ENCODE data around the gene CHN2. TPM values are rescaled to one million over a fixed set of nuclear protein-coding genes. Genes with fewer than 3 reads are reported as not detected.

Gene CHN2
- polyA plus RNA-seq, 1 experiment = not detected

DNA sequence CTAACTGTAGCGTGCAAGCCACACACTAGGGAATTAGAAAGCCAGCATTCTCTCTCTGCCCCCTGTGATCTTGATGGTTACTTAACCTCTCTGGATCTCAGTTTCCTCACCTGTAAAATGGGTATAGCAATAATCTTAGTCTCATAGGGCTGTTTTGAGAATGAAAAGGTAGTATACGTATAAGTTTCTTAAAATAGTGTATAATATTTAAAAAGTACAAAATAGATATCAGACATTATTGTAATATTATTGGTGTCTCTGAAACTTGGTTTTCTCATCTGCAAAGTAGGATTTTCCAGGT, 80.4 kb downstream of the CHN2 start:
- CTCF ChIA-PET = no interaction called here
- DNase-seq (ENCODE audit: low read depth, low spot score) = no peak
- H3K9me3 ChIP-seq (ENCODE audit: control insufficient read depth, insufficient read depth, low read length) = no peaks in the 10 kb centered on the region

DNA sequence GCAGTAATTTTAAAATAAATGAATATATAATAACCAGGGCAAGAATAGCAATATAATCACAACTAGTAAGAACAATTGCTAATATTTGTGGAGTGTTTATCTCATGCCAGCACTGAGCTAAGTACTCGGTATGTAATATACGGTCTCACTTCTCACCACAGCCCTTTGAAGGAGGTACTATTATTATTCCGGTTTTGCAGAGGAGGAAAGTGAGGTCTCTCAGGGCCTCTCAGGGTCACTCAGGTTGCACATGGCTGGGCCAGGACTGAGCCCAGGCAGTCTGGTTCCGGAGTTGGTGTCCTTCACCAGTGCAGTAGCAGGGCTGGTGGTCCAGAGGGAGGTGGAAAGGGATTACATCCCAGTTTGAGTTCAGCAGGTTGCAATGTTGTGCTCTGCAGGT, 80.9 kb downstream of the CHN2 start:
- POLR2A ChIA-PET = no interaction called here
- TF ChIP-seq, protein P1, sequence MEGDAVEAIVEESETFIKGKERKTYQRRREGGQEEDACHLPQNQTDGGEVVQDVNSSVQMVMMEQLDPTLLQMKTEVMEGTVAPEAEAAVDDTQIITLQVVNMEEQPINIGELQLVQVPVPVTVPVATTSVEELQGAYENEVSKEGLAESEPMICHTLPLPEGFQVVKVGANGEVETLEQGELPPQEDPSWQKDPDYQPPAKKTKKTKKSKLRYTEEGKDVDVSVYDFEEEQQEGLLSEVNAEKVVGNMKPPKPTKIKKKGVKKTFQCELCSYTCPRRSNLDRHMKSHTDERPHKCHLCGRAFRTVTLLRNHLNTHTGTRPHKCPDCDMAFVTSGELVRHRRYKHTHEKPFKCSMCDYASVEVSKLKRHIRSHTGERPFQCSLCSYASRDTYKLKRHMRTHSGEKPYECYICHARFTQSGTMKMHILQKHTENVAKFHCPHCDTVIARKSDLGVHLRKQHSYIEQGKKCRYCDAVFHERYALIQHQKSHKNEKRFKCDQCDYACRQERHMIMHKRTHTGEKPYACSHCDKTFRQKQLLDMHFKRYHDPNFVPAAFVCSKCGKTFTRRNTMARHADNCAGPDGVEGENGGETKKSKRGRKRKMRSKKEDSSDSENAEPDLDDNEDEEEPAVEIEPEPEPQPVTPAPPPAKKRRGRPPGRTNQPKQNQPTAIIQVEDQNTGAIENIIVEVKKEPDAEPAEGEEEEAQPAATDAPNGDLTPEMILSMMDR (IDR thresholded peaks at IDR 0.05; ENCODE audit: low read depth, low read length) = no peak
- no peak overlapping the region for H3K4me3 ChIP-seq (ENCODE audit: low read depth, low read length)
- CTCF ChIA-PET = no interaction called here
- H3K27ac ChIP-seq (ENCODE audit: low read depth, low read length) = no peak overlapping the region
- DNase-seq (ENCODE audit: low read depth, low spot score) = no peak
- no peaks in the 10 kb centered on the region for H3K9me3 ChIP-seq (ENCODE audit: control insufficient read depth, insufficient read depth, low read length)
- H3K27me3 ChIP-seq (ENCODE audit: control insufficient read depth, insufficient read depth, low read length) = no peaks in the 10 kb centered on the region

More for the DNA sequence above, 80.4 kb downstream of the CHN2 start:
- H3K27ac ChIP-seq (ENCODE audit: low read depth, low read length) = no peak overlapping the region
- no peak overlapping the region for H3K4me3 ChIP-seq (ENCODE audit: low read depth, low read length)
- no peaks in the 10 kb centered on the region for H3K27me3 ChIP-seq (ENCODE audit: control insufficient read depth, insufficient read depth, low read length)
- TF ChIP-seq, protein P1 (IDR thresholded peaks at IDR 0.05; ENCODE audit: low read depth, low read length) = no peak
- POLR2A ChIA-PET = no interaction called here

DNA sequence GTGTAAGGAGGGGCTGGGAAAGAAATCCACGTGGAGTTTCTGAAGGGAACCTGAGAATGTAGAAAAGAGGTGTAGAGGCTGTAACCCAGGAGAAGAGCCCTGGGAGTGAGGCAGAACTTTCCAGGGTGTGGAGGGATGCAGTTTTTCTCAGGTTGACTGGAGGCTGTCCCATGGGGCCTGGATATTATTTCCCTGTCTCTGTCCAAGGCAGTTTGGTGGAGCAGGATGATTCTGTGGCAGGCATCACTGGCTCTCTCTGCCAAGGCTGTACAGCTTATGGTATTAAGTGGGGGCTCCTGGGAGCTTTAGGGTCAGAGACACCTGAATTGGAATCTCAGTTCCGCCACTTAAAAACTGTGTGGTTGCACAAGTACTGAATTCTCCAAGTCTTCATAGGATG, 81.6 kb downstream of the CHN2 start:
- no peak overlapping the region for H3K4me3 ChIP-seq (ENCODE audit: low read depth, low read length)
- no peaks in the 10 kb centered on the region for H3K9me3 ChIP-seq (ENCODE audit: control insufficient read depth, insufficient read depth, low read length)
- no peak for DNase-seq (ENCODE audit: low read depth, low spot score)
- TF ChIP-seq, protein P1 (IDR thresholded peaks at IDR 0.05; ENCODE audit: low read depth, low read length) = no peak
- ChIA-PET POLR2A (no interaction called here), CTCF (no interaction called here)
- H3K27me3 ChIP-seq (ENCODE audit: control insufficient read depth, insufficient read depth, low read length) = no peaks in the 10 kb centered on the region
- no peak overlapping the region for H3K27ac ChIP-seq (ENCODE audit: low read depth, low read length)

DNA sequence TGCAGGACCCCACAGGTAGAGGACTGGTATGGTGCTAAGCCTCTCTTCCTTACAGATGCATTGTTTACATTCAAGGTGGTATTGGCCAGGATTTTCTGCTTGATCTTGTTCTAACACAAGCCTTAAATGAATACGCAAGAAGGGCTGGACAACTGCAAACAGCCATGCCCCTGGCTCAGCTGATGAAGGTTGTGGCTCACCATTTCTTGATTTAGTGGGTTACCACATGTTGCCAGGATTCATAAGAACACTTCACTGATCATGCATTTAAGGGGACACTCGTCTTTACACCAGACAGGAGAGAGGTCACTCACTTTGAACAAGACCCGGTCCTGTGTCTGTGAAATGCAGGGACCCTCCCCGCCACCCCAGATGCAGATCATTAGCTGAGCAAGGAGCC, 82.2 kb downstream of the CHN2 start:
- TF ChIP-seq, protein P1 (IDR thresholded peaks at IDR 0.05; ENCODE audit: low read depth, low read length) = no peak
- Histone ChIP-seq H3K27ac (ENCODE audit: low read depth, low read length) (no peak overlapping the region), H3K27me3 (ENCODE audit: control insufficient read depth, insufficient read depth, low read length) (no peaks in the 10 kb centered on the region), H3K4me3 (ENCODE audit: low read depth, low read length) (no peak overlapping the region), H3K9me3 (ENCODE audit: control insufficient read depth, insufficient read depth, low read length) (no peaks in the 10 kb centered on the region)
- ChIA-PET CTCF (no interaction called here), POLR2A (no interaction called here)
- no peak for DNase-seq (ENCODE audit: low read depth, low spot score)

DNA sequence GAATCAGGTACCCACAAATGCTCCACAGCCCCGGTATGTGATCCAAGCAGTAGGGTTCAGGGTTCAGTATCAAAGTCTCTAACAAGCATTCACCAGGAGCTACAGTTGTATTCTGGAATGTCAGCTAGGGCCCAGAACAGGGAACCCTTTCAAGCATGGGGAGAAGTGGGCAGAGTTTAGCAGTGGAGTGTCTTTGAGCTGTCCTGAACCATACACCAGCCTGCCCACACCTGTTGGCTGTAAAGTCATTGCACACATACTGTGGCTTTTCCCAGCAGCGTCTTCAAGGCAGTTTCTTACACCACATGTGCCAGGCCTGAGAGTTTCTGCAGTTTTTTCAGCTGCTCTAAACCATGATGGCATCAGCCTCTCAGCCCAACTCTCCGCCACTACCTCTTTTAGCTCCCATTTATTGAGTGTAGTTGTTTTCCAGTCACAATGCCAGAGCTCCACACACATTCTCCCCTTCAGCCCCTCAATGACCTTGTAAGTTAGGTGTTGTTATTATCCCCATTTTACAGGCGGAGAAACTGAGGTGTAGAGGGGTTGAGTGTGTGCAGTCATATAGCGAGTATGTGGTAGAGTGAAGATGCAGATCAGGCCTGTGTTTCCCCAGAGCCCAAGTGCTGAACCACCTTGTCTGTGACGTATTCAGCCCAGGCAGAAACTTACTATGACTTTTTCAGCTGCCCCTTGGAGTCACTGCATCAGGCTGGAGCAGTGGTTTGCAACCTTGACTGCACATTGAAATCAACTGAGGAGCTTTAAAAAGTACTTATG, 83.1 kb downstream of the CHN2 start:
- H3K27ac ChIP-seq (ENCODE audit: low read depth, low read length) = no peak overlapping the region
- H3K9me3 ChIP-seq (ENCODE audit: control insufficient read depth, insufficient read depth, low read length) = no peaks in the 10 kb centered on the region
- TF ChIP-seq, protein P1 (IDR thresholded peaks at IDR 0.05; ENCODE audit: low read depth, low read length) = no peak
- POLR2A ChIA-PET = no interaction called here
- DNase-seq (ENCODE audit: low read depth, low spot score) = no peak
- no peak overlapping the region for H3K4me3 ChIP-seq (ENCODE audit: low read depth, low read length)
- CTCF ChIA-PET = no interaction called here
- H3K27me3 ChIP-seq (ENCODE audit: control insufficient read depth, insufficient read depth, low read length) = no peaks in the 10 kb centered on the region

Measured in AG04450 (cell line).